MM.1S (cell line): ENCODE results near the gene ACTR1B.

Experiments used
- EZH2 ChIP-seq: fragments of 300-600 bp; sonication (generic); optimal IDR thresholded peaks from 2 replicates; pipeline ENCODE3; 2017; ENCODE audit warnings: low read depth, mild to moderate bottlenecking, antibody characterized with exemption, low read length, mixed read lengths
- TF ChIP-seq, protein P1 (sequence below): fragments of 300-600 bp; sonication (generic); IDR thresholded peaks from 2 replicates; pipeline ENCODE4 v1.5.1; 2016; ENCODE audit warnings: antibody characterized with exemption, low read length, mixed read lengths

- TF ChIP-seq, protein P1, sequence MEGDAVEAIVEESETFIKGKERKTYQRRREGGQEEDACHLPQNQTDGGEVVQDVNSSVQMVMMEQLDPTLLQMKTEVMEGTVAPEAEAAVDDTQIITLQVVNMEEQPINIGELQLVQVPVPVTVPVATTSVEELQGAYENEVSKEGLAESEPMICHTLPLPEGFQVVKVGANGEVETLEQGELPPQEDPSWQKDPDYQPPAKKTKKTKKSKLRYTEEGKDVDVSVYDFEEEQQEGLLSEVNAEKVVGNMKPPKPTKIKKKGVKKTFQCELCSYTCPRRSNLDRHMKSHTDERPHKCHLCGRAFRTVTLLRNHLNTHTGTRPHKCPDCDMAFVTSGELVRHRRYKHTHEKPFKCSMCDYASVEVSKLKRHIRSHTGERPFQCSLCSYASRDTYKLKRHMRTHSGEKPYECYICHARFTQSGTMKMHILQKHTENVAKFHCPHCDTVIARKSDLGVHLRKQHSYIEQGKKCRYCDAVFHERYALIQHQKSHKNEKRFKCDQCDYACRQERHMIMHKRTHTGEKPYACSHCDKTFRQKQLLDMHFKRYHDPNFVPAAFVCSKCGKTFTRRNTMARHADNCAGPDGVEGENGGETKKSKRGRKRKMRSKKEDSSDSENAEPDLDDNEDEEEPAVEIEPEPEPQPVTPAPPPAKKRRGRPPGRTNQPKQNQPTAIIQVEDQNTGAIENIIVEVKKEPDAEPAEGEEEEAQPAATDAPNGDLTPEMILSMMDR = no peak
- no peak for TF ChIP-seq EZH2
Observed at GRCh38 chr2:97670471-97670870, 6.6 kb upstream of the ACTR1B start.
